HTERT RPE-1 (cell line): Measurements from ENCODE around the gene HGD.
"Not testable (repeated sequence)": the region's sequence is repeated elsewhere in the genome, so short reads cannot be mapped to it uniquely, and the experiment has no call there.

Experiments used
- in situ Hi-C: fragments of 300-500 bp; cut with MboI; formaldehyde crosslinking; loops from 4 replicates; pipeline ENCODE4 v1.14.3; 2020; ENCODE audit warnings: low sequenced_read_pairs

The HGD gene

GRCh38 chr3:120680193-120680894 is 1.7 kb downstream of the HGD start:
- in situ Hi-C loops: no loop called here

GRCh38 chr3:120678984-120679383 is 3.1 kb downstream of the HGD start:
- in situ Hi-C loops: no loop called here

- in situ Hi-C loops: no loop called here
These were observed 3.6 kb downstream of the HGD start for GRCh38 chr3:120678331-120678947.

- in situ Hi-C loops: not testable (repeated sequence)
These were observed 4.8 kb downstream of the HGD start for GRCh38 chr3:120677193-120677592.

GRCh38 chr3:120673116-120673515 is 8.9 kb downstream of the HGD start:
- in situ Hi-C loops: no loop called here

- in situ Hi-C loops: no loop called here
These were observed 11.5 kb downstream of the HGD start for GRCh38 chr3:120670576-120670975.

GRCh38 chr3:120664926-120665325 is 17.1 kb downstream of the HGD start:
- in situ Hi-C loops: no loop called here

- in situ Hi-C loops: no loop called here
These were observed 20.1 kb downstream of the HGD start for GRCh38 chr3:120661945-120662344.

GRCh38 chr3:120661106-120661905 is 20.7 kb downstream of the HGD start:
- in situ Hi-C loops: no loop called here

GRCh38 chr3:120659834-120660233 is 22.2 kb downstream of the HGD start:
- in situ Hi-C loops: no loop called here

- in situ Hi-C loops: no loop called here
These were observed 22.8 kb downstream of the HGD start for GRCh38 chr3:120659285-120659684.

- in situ Hi-C loops: no loop called here
These were observed 29.0 kb downstream of the HGD start for GRCh38 chr3:120652896-120653545.

GRCh38 chr3:120652281-120652680 is 29.8 kb downstream of the HGD start:
- in situ Hi-C loops: no loop called here

- in situ Hi-C loops: no loop called here
These were observed 31.7 kb downstream of the HGD start for GRCh38 chr3:120650311-120650710.

GRCh38 chr3:120649830-120650233 is 32.2 kb downstream of the HGD start:
- in situ Hi-C loops: no loop called here

GRCh38 chr3:120648290-120648689 is 33.7 kb downstream of the HGD start:
- in situ Hi-C loops: no loop called here

- in situ Hi-C loops: no loop called here
These were observed 35.1 kb downstream of the HGD start for GRCh38 chr3:120646771-120647432.

- in situ Hi-C loops: no loop called here
These were observed 36.8 kb downstream of the HGD start for GRCh38 chr3:120645083-120645845.

GRCh38 chr3:120642368-120642948 is 39.6 kb downstream of the HGD start:
- in situ Hi-C loops: no loop called here
